Measurements from ENCODE around the gene CNPY4. TPM values are rescaled to one million over a fixed set of nuclear protein-coding genes. Genes with fewer than 3 reads are reported as not detected.

The CNPY4 gene
- total RNA-seq, 4 donors from 2014 or later, result 3.3 to 53.6 (median 24.7) TPM; not detected in 1

GRCh38 chr7:100102950-100103840 is 16.2 kb upstream of the CNPY4 start:
- intact Hi-C loops (cut with DNase I; ENCODE audit: low total_unique reads), result no loop called here
- H3K4me1 ChIP-seq, result peaks cover 0 to 17% of the 10 kb centered on the region in 2 donors
- H3K27me3 ChIP-seq, result no peaks in the 10 kb centered on the region
- TF ChIP-seq CTCF (IDR thresholded peaks at IDR 0.05) (no peak), POLR2A (IDR thresholded peaks at IDR 0.05) (no peak)
- H3K9me3 ChIP-seq, result no peaks in the 10 kb centered on the region
- H3K4me3 ChIP-seq, result no peak overlapping the region
- no peak for DNase-seq
- no peaks in the 10 kb centered on the region for H3K36me3 ChIP-seq
- no peak overlapping the region for H3K27ac ChIP-seq

- no peak overlapping the region for H3K4me3 ChIP-seq
- intact Hi-C loops (cut with DNase I; ENCODE audit: low total_unique reads), result no loop called here
- H3K4me1 ChIP-seq, result peaks cover 0 to 5% of the 10 kb centered on the region in 2 donors
- no peaks in the 10 kb centered on the region for H3K9me3 ChIP-seq
- no peak for DNase-seq
- H3K36me3 ChIP-seq, result no peaks in the 10 kb centered on the region
- no peak for TF ChIP-seq CTCF (IDR thresholded peaks at IDR 0.05)
- no peak for TF ChIP-seq POLR2A (IDR thresholded peaks at IDR 0.05)
- no peaks in the 10 kb centered on the region for H3K27me3 ChIP-seq
- no peak overlapping the region for H3K27ac ChIP-seq
These were observed 13.9 kb upstream of the CNPY4 start for GRCh38 chr7:100105534-100105933.

GRCh38 chr7:100106633-100107032 is 12.8 kb upstream of the CNPY4 start:
- intact Hi-C loops (cut with DNase I; ENCODE audit: low total_unique reads), result no loop called here
- no peak overlapping the region for H3K4me3 ChIP-seq
- no peak for DNase-seq
- H3K27me3 ChIP-seq, result no peaks in the 10 kb centered on the region
- TF ChIP-seq CTCF (IDR thresholded peaks at IDR 0.05) (no peak), POLR2A (IDR thresholded peaks at IDR 0.05) (no peak)
- H3K36me3 ChIP-seq, result no peaks in the 10 kb centered on the region
- H3K4me1 ChIP-seq, result peaks cover 0 to 5% of the 10 kb centered on the region in 2 donors
- H3K27ac ChIP-seq, result no peak overlapping the region
- H3K9me3 ChIP-seq, result no peaks in the 10 kb centered on the region

GRCh38 chr7:100107125-100107737 is 12.2 kb upstream of the CNPY4 start:
- no peaks in the 10 kb centered on the region for H3K36me3 ChIP-seq
- TF ChIP-seq POLR2A (IDR thresholded peaks at IDR 0.05) (no peak), CTCF (IDR thresholded peaks at IDR 0.05) (no peak)
- no peak for DNase-seq
- peaks cover 0 to 4% of the 10 kb centered on the region in 2 donors for H3K4me1 ChIP-seq
- H3K9me3 ChIP-seq, result no peaks in the 10 kb centered on the region
- H3K27me3 ChIP-seq, result no peaks in the 10 kb centered on the region
- intact Hi-C loops (cut with DNase I; ENCODE audit: low total_unique reads), result no loop called here
- H3K27ac ChIP-seq, result no peak overlapping the region
- H3K4me3 ChIP-seq, result no peak overlapping the region

- TF ChIP-seq CTCF (IDR thresholded peaks at IDR 0.05) (no peak), POLR2A (IDR thresholded peaks at IDR 0.05) (no peak)
- Histone ChIP-seq H3K9me3 (no peaks in the 10 kb centered on the region), H3K27me3 (no peaks in the 10 kb centered on the region), H3K27ac (no peak overlapping the region), H3K36me3 (no peaks in the 10 kb centered on the region), H3K4me1 (no peaks in the 10 kb centered on the region), H3K4me3 (no peak overlapping the region)
- DNase-seq, result no peak
- intact Hi-C loops (cut with DNase I; ENCODE audit: low total_unique reads), result no loop called here
These were observed 11.5 kb upstream of the CNPY4 start for GRCh38 chr7:100107890-100108289.

All from uterus (tissue), 4 donors.